MCF 10A (cell line): ENCODE data around the gene SNAP47. TPM values are rescaled to one million over a fixed set of nuclear protein-coding genes. Genes with fewer than 3 reads are reported as not detected.

Experiments used
- BruUV-seq: library from RNA; stranded (reverse); fragments of 400-500 nt; replicated peaks from 2 replicates; lab custom pipeline; 2021; lab: Mats Ljungman, UMichigan
- CTCF ChIA-PET: fragments of 300-600 bp; sonication (Branson Sonifier 250); formaldehyde crosslinking; extraction: SDS; loops from one replicate; lab custom pipeline; 2021; ENCODE audit warnings: antibody characterized with exemption, inconsistent platforms; lab: Yijun Ruan, JAX
- POLR2A ChIA-PET: fragments of 300-600, 350-650 bp; sonication (Branson Sonifier 250); formaldehyde crosslinking; extraction: SDS; loops from one replicate; lab custom pipeline; 2020; ENCODE audit warnings: antibody characterized with exemption, inconsistent platforms; lab: Yijun Ruan, JAX
- DNase-seq: peaks from one replicate; pipeline ENCODE4 v3.0.0-alpha.2; 2018; ENCODE audit not compliant: unreplicated experiment
- H3K27ac Mint-ChIP-seq: one replicate; pipeline ENCODE4 v1.8.0; 2022; ENCODE audit warnings: mild to moderate bottlenecking, low read depth, mixed read lengths; ENCODE audit not compliant: unreplicated experiment
- H3K27me3 Mint-ChIP-seq: one replicate; pipeline ENCODE4 v1.8.0; 2022; ENCODE audit warnings: mixed read lengths; ENCODE audit not compliant: insufficient read depth, unreplicated experiment
- H3K36me3 Mint-ChIP-seq: one replicate; pipeline ENCODE4 v1.8.0; 2022; ENCODE audit warnings: mild to moderate bottlenecking, moderate library complexity, mixed read lengths; ENCODE audit not compliant: insufficient read depth, unreplicated experiment
- H3K4me1 Mint-ChIP-seq: one replicate; pipeline ENCODE4 v1.8.0; 2022; ENCODE audit warnings: mixed read lengths; ENCODE audit not compliant: insufficient read depth, unreplicated experiment
- H3K4me3 Mint-ChIP-seq: one replicate; pipeline ENCODE4 v1.8.0; 2022; ENCODE audit warnings: mild to moderate bottlenecking, moderate library complexity, mixed read lengths; ENCODE audit not compliant: unreplicated experiment
- H3K9me3 Mint-ChIP-seq: one replicate; pipeline ENCODE4 v1.8.0; 2022; ENCODE audit warnings: mixed read lengths; ENCODE audit not compliant: unreplicated experiment
- CTCF ChIP-seq: fragments of 200-600 bp; IDR thresholded peaks from one replicate; pipeline ENCODE4 v1.8.0; 2022; ENCODE audit warnings: antibody characterized with exemption, mild to moderate bottlenecking; ENCODE audit not compliant: unreplicated experiment
- intact Hi-C: fragments of 100-400 bp; cut with micrococcal nuclease; formaldehyde crosslinking; loops from 2 replicates; pipeline ENCODE4 v1.14.1; 2022
- total RNA-seq: library from RNA; stranded (reverse); gene quantifications from 2 replicates; pipeline ENCODE4 v1.2.3, GENCODE V29; 2022

Gene SNAP47
- total RNA-seq, 1 experiment from 2014 or later = 44.0 TPM

- intact Hi-C loops = loop anchor here (1.0 kb wide), 2 partner anchors 18 to 159 kb away; no protein-coding TSS in a partner anchor
- H3K27ac Mint-ChIP-seq = peak overlapping the region; percentile 49
- H3K4me3 Mint-ChIP-seq = peak overlapping the region; percentile 71
- H3K9me3 Mint-ChIP-seq = no peaks in the 10 kb centered on the region
- H3K27me3 Mint-ChIP-seq = no peaks in the 10 kb centered on the region
- H3K36me3 Mint-ChIP-seq = peaks cover 8% of the 10 kb centered on the region
- ChIA-PET CTCF (interaction anchor here (0.6 to 3.4 kb wide), 5 partner anchors 12 to 29 kb away, joined by 3 to 13 read pairs (median 3); no protein-coding TSS in a partner anchor), POLR2A (interaction anchor here (0.5 to 2.7 kb wide), 17 partner anchors 9 to 295 kb away, joined by 3 to 16 read pairs (median 4); partner anchors contain the start of genes ARF1 and JMJD4)
- no peak for TF ChIP-seq CTCF
- no TSS peak for BruUV-seq
- DNase-seq = peak; percentile 97
- peaks cover 5% of the 10 kb centered on the region for H3K4me1 Mint-ChIP-seq
Observed at GRCh38 chr1:227787513-227788270, 52.5 kb downstream of the SNAP47 start.

- POLR2A ChIA-PET = interaction anchor here (0.9 to 2.7 kb wide), 13 partner anchors 12 to 294 kb away, joined by 3 to 16 read pairs (median 5); partner anchors contain the start of genes ARF1 and JMJD4
- Mint-ChIP-seq H3K27me3 (no peaks in the 10 kb centered on the region), H3K9me3 (no peaks in the 10 kb centered on the region), H3K4me3 (peak overlapping the region; percentile 71), H3K27ac (peak overlapping the region; percentile 49), H3K36me3 (peaks cover 8% of the 10 kb centered on the region), H3K4me1 (peaks cover 5% of the 10 kb centered on the region)
- no TSS peak for BruUV-seq
- intact Hi-C loops = loop anchor here (1.0 kb wide), 2 partner anchors 17 to 158 kb away; no protein-coding TSS in a partner anchor
- CTCF ChIA-PET = interaction anchor here (0.7 to 3.4 kb wide), 6 partner anchors 13 to 308 kb away, joined by 3 to 13 read pairs (median 4); no protein-coding TSS in a partner anchor
- DNase-seq = no peak
- no peak for TF ChIP-seq CTCF
Observed at GRCh38 chr1:227788271-227789083, 53.2 kb downstream of the SNAP47 start.

- no peaks in the 10 kb centered on the region for H3K9me3 Mint-ChIP-seq
- H3K27ac Mint-ChIP-seq = no peak overlapping the region
- peaks cover 8% of the 10 kb centered on the region for H3K36me3 Mint-ChIP-seq
- H3K4me1 Mint-ChIP-seq = peaks cover 7% of the 10 kb centered on the region
- TF ChIP-seq CTCF = no peak
- H3K27me3 Mint-ChIP-seq = no peaks in the 10 kb centered on the region
- ChIA-PET POLR2A (interaction anchor here (1.0 to 2.4 kb wide), 3 partner anchors 18 to 156 kb away, joined by 4 to 16 read pairs (median 6); no protein-coding TSS in a partner anchor), CTCF (interaction anchor here (0.6 to 3.4 kb wide), 5 partner anchors 17 to 308 kb away, joined by 3 to 13 read pairs (median 3); no protein-coding TSS in a partner anchor)
- BruUV-seq = no TSS peak
- DNase-seq = no peak
- intact Hi-C loops = no loop called here
- H3K4me3 Mint-ChIP-seq = peak overlapping the region; percentile 71
Observed at GRCh38 chr1:227789084-227790033, 54.1 kb downstream of the SNAP47 start.
